ENCODE results near the gene TCEANC.

The TCEANC gene

GRCh38 chrX:13650318-13650717 is 2.6 kb upstream of the TCEANC start:
- TF ChIP-seq CTCF (IDR thresholded peaks at IDR 0.05) = no peak
- no peak overlapping the region for H3K4me3 ChIP-seq (ENCODE audit: low read depth in 1 of 2, low read length in 1 of 2)
- no peaks in the 10 kb centered on the region for H3K27me3 ChIP-seq
- H3K4me1 ChIP-seq (ENCODE audit: control insufficient read depth in 1 of 2, insufficient read depth in 1 of 2, low read depth in 1 of 2, low read length in 1 of 2) = peaks cover 15 to 22% of the 10 kb centered on the region in 2 experiments
- H3K36me3 ChIP-seq = no peaks in the 10 kb centered on the region
- no peaks in the 10 kb centered on the region for H3K9me3 ChIP-seq
- no peak overlapping the region for H3K27ac ChIP-seq

GRCh38 chrX:13651150-13651549 is 1.8 kb upstream of the TCEANC start:
- no peak for TF ChIP-seq CTCF (IDR thresholded peaks at IDR 0.05)
- no peak overlapping the region for H3K4me3 ChIP-seq (ENCODE audit: low read depth in 1 of 2, low read length in 1 of 2)
- H3K27ac ChIP-seq = no peak overlapping the region
- H3K4me1 ChIP-seq (ENCODE audit: control insufficient read depth in 1 of 2, insufficient read depth in 1 of 2, low read depth in 1 of 2, low read length in 1 of 2) = peaks cover 15 to 22% of the 10 kb centered on the region in 2 experiments
- H3K9me3 ChIP-seq = no peaks in the 10 kb centered on the region
- H3K27me3 ChIP-seq = no peaks in the 10 kb centered on the region
- no peaks in the 10 kb centered on the region for H3K36me3 ChIP-seq

GRCh38 chrX:13652287-13652793 is 601 bp upstream of the TCEANC start:
- Histone ChIP-seq H3K27ac (peak overlapping the region; percentile 94), H3K9me3 (no peaks in the 10 kb centered on the region), H3K36me3 (no peaks in the 10 kb centered on the region), H3K4me1 (ENCODE audit: control insufficient read depth in 1 of 2, insufficient read depth in 1 of 2, low read depth in 1 of 2, low read length in 1 of 2) (peaks cover 15 to 22% of the 10 kb centered on the region in 2 experiments), H3K4me3 (ENCODE audit: low read depth in 1 of 2, low read length in 1 of 2) (peak overlapping the region; percentile 76 to 79), H3K27me3 (no peaks in the 10 kb centered on the region)
- TF ChIP-seq CTCF (IDR thresholded peaks at IDR 0.05) = no peak

- TF ChIP-seq CTCF (IDR thresholded peaks at IDR 0.05) = no peak
These were observed 1.2 kb downstream of the TCEANC start for GRCh38 chrX:13654116-13654515.

GRCh38 chrX:13655674-13656073 is 2.7 kb downstream of the TCEANC start:
- Histone ChIP-seq H3K9me3 (no peaks in the 10 kb centered on the region), H3K27me3 (no peaks in the 10 kb centered on the region), H3K4me1 (ENCODE audit: control insufficient read depth in 1 of 2, insufficient read depth in 1 of 2, low read depth in 1 of 2, low read length in 1 of 2) (peaks cover 36 to 41% of the 10 kb centered on the region in 2 experiments), H3K4me3 (ENCODE audit: low read depth in 1 of 2, low read length in 1 of 2) (no peak overlapping the region), H3K27ac (no peak overlapping the region), H3K36me3 (no peaks in the 10 kb centered on the region)
- no peak for TF ChIP-seq CTCF (IDR thresholded peaks at IDR 0.05)

More at GRCh38 chrX:13654116-13654515, 1.2 kb downstream of the TCEANC start:
- Histone ChIP-seq H3K27ac (peak overlapping the region; percentile 94), H3K27me3 (no peaks in the 10 kb centered on the region), H3K36me3 (no peaks in the 10 kb centered on the region), H3K4me1 (ENCODE audit: control insufficient read depth in 1 of 2, insufficient read depth in 1 of 2, low read depth in 1 of 2, low read length in 1 of 2) (peaks cover 28 to 32% of the 10 kb centered on the region in 2 experiments), H3K4me3 (ENCODE audit: low read depth in 1 of 2, low read length in 1 of 2) (peak overlapping the region in 1 of 2 experiments; percentile 79), H3K9me3 (no peaks in the 10 kb centered on the region)

All from neutrophil (primary cell).